WERI-Rb-1 (cell line): ENCODE results near the gene ODR4.
"Not testable (repeated sequence)": the region's sequence is repeated elsewhere in the genome, so short reads cannot be mapped to it uniquely, and the experiment has no call there.

Source experiments
- DNase-seq: peaks from one replicate; pipeline ENCODE4 v3.0.0-alpha.2; 2020
- H3K27ac ChIP-seq: fragments of 250-450 bp; sonication (Bioruptor Pico); 2 replicates; pipeline ENCODE4 v1.5.1; 2020; ENCODE audit warnings: mild to moderate bottlenecking, moderate library complexity
- H3K27me3 ChIP-seq: fragments of 250-450 bp; sonication (Bioruptor Pico); 2 replicates; pipeline ENCODE4 v1.5.1; 2021; ENCODE audit warnings: mild to moderate bottlenecking, low read depth, moderate library complexity; ENCODE audit not compliant: insufficient read depth, severe bottlenecking
- H3K36me3 ChIP-seq: fragments of 250-450 bp; sonication (Bioruptor Pico); 2 replicates; pipeline ENCODE4 v1.5.1; 2020; ENCODE audit warnings: mild to moderate bottlenecking, moderate library complexity
- H3K4me3 ChIP-seq: 2 replicates; pipeline ENCODE4 v1.5.1; 2011; ENCODE audit warnings: low read depth, mild to moderate bottlenecking, control low read depth, low read length
- H3K9me3 ChIP-seq: fragments of 250-450 bp; sonication (Bioruptor Pico); 2 replicates; pipeline ENCODE4 v1.5.1; 2021; ENCODE audit warnings: mild to moderate bottlenecking, moderate library complexity; ENCODE audit not compliant: severe bottlenecking
- CTCF ChIP-seq: IDR thresholded peaks from 2 replicates; pipeline ENCODE4 v1.5.1; 2011; ENCODE audit warnings: low read depth, mild to moderate bottlenecking, control low read depth, inconsistent platforms, low read length

ODR4 gene

GRCh38 chr1:186340772-186341171 is 34.9 kb upstream of the ODR4 start:
- TF ChIP-seq CTCF: no peak
- H3K27me3 ChIP-seq: no peaks in the 10 kb centered on the region
- no peak overlapping the region for H3K27ac ChIP-seq
- peaks cover 90% of the 10 kb centered on the region for H3K36me3 ChIP-seq
- DNase-seq: no peak
- no peak overlapping the region for H3K4me3 ChIP-seq
- H3K9me3 ChIP-seq: no peaks in the 10 kb centered on the region

DNA sequence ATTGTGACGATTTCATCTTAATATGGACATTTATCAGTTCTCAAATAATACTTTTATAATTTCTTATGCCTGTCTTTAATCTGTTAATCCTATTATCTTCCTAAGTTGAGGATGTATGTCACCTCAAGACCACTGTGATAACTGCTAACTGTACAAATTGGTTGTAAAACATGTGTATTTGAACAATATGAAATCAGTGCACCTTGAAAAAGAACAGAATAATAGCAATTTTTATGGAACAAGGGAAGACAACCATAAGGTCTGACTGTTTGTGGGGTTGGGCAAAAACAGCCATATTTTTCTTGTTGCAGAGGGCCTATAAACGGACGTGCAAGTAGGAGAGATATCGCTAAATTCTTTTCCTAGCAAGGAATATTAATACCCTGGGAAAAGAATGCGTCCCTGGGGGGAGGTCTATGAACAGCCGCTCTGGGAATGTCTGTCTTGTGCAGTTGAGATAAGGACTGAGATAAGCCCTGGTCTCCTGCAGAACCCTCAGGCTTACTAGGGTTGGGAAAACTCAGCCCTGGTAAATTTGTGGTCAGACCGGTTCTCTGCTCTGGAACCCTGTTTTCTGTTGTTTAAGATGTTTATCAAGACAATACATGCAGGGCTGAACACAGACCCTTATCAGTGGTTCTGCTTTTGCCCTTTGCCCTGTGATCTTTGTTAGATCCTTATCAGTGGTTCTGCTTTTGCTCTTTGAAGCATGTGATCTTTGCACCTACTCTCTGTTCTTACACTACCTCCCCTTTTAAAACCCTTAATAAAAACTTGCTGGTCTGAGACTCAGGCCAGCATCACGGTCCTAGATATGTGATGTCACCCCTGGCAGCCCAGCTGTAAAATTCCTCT is 27.6 kb upstream of the ODR4 start:
- H3K36me3 ChIP-seq: peaks cover 95% of the 10 kb centered on the region
- H3K4me3 ChIP-seq, H3K9me3 ChIP-seq, H3K27ac ChIP-seq, DNase-seq, H3K27me3 ChIP-seq: not testable (repeated sequence)

- Histone ChIP-seq H3K27ac (peak overlapping the region; percentile 86), H3K27me3 (no peaks in the 10 kb centered on the region), H3K36me3 (peaks cover 38% of the 10 kb centered on the region), H3K4me3 (peak overlapping the region; percentile 94), H3K9me3 (no peaks in the 10 kb centered on the region)
- no peak for TF ChIP-seq CTCF
- peak; percentile 14 for DNase-seq
These were observed 1.1 kb upstream of the ODR4 start for GRCh38 chr1:186374303-186375151.

DNA sequence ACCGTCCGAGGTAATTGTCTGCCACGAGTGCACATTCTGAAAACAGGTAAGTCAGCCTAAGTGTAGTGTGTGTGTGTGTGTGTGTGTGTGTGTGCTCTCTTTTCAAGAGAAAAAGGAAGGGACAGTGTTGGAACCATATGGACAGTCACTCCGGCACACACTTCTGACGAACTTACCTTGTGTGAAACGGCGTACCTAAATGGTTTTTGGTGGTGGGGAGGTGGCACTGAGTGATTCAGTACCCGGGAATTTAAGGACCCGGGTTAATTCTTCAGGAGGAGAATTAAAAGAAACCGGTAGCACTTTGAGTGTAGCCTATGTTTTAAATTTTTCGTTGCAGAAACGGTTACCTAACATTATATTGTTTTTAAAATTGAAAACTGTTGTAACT is 286 bp downstream of the ODR4 start:
- Histone ChIP-seq H3K4me3 (peak overlapping the region; percentile 94), H3K27ac (peak overlapping the region; percentile 86), H3K36me3 (peaks cover 36% of the 10 kb centered on the region), H3K9me3 (no peaks in the 10 kb centered on the region), H3K27me3 (no peaks in the 10 kb centered on the region)
- TF ChIP-seq CTCF: no peak
- DNase-seq: no peak

- H3K36me3 ChIP-seq: peaks cover 39% of the 10 kb centered on the region
- no peak for TF ChIP-seq CTCF
These were observed 11.2 kb downstream of the ODR4 start for GRCh38 chr1:186386725-186387383.

GRCh38 chr1:186390925-186391324 is 15.3 kb downstream of the ODR4 start:
- TF ChIP-seq CTCF: no peak
- no peak for DNase-seq
- Histone ChIP-seq H3K36me3 (peaks cover 45% of the 10 kb centered on the region), H3K4me3 (no peak overlapping the region), H3K9me3 (no peaks in the 10 kb centered on the region), H3K27me3 (no peaks in the 10 kb centered on the region), H3K27ac (no peak overlapping the region)

More at GRCh38 chr1:186386725-186387383, 11.2 kb downstream of the ODR4 start:
- H3K27me3 ChIP-seq: no peaks in the 10 kb centered on the region
- H3K4me3 ChIP-seq: no peak overlapping the region
- DNase-seq: no peak
- no peaks in the 10 kb centered on the region for H3K9me3 ChIP-seq
- no peak overlapping the region for H3K27ac ChIP-seq
